H9 (cell line): ENCODE measurements around the gene ARAP2. TPM values are rescaled to one million over a fixed set of nuclear protein-coding genes. Genes with fewer than 3 reads are reported as not detected.
A peak's percentile ranks its signal among the peaks of the same experiment; 100 is the strongest.

Experiments used
- DNase-seq: peaks from one replicate; pipeline ENCODE4 v3.0.0-alpha.2; 2017
- H2AFZ ChIP-seq: one replicate; pipeline ENCODE4 v1.6.1; 2013; ENCODE audit warnings: mild to moderate bottlenecking, low read length, control low read depth, moderate library complexity
- H2AK5ac ChIP-seq: 2 replicates; pipeline ENCODE4 v1.6.1; 2013; ENCODE audit warnings: low read length, control low read depth, mixed read lengths; ENCODE audit not compliant: insufficient read length
- H2BK120ac ChIP-seq: one replicate; pipeline ENCODE4 v1.6.1; 2013; ENCODE audit warnings: low read depth, mild to moderate bottlenecking, low read length, control low read depth, inconsistent platforms; ENCODE audit not compliant: poor library complexity, severe bottlenecking
- H2BK12ac ChIP-seq: 2 replicates; pipeline ENCODE4 v1.6.1; 2013; ENCODE audit warnings: low read length, control low read depth, mixed read lengths, low read depth; ENCODE audit not compliant: insufficient read length
- H2BK15ac ChIP-seq: 2 replicates; pipeline ENCODE4 v1.6.1; 2013; ENCODE audit warnings: low read depth, low read length, control low read depth
- H2BK20ac ChIP-seq: one replicate; pipeline ENCODE4 v1.6.1; 2013; ENCODE audit warnings: low read depth, mild to moderate bottlenecking, low read length, control low read depth, inconsistent platforms; ENCODE audit not compliant: poor library complexity, severe bottlenecking
- H2BK5ac ChIP-seq: 2 replicates; pipeline ENCODE4 v1.6.1; 2013; ENCODE audit warnings: low read length, control low read depth, mixed read lengths; ENCODE audit not compliant: insufficient read length
- H3K14ac ChIP-seq: 2 replicates; pipeline ENCODE4 v1.6.1; 2013; ENCODE audit warnings: low read length, control low read depth; ENCODE audit not compliant: insufficient read depth
- H3K18ac ChIP-seq: 2 replicates; pipeline ENCODE4 v1.6.1; 2013; ENCODE audit warnings: low read depth, mild to moderate bottlenecking, mixed read lengths, low read length, control low read depth; ENCODE audit not compliant: insufficient read length
- H3K23ac ChIP-seq: 2 replicates; pipeline ENCODE4 v1.6.1; 2013; ENCODE audit warnings: low read length, control low read depth, mixed read lengths, low read depth; ENCODE audit not compliant: insufficient read length
- H3K23me2 ChIP-seq: 2 replicates; pipeline ENCODE4 v1.6.1; 2013; ENCODE audit warnings: low read depth, mild to moderate bottlenecking, mixed read lengths, low read length, control low read depth; ENCODE audit not compliant: insufficient read length, poor library complexity, severe bottlenecking
- H3K27ac ChIP-seq: 2 replicates; pipeline ENCODE4 v1.5.1; 2013; ENCODE audit warnings: low read length, control low read depth, mixed read lengths, low read depth; ENCODE audit not compliant: insufficient read length
- H3K27me3 ChIP-seq: 2 replicates; pipeline ENCODE4 v1.6.1; 2013; ENCODE audit warnings: low read length, control low read depth, inconsistent platforms; ENCODE audit not compliant: insufficient read depth
- H3K4ac ChIP-seq: 2 replicates; pipeline ENCODE4 v1.6.1; 2013; ENCODE audit warnings: low read depth, mild to moderate bottlenecking, control low read depth, inconsistent platforms, low read length, moderate library complexity
- H3K4me1 ChIP-seq: 2 replicates; pipeline ENCODE4 v1.6.1; 2013; ENCODE audit warnings: low read length, control low read depth, inconsistent platforms; ENCODE audit not compliant: insufficient read depth
- H3K4me2 ChIP-seq: 2 replicates; pipeline ENCODE4 v1.6.1; 2013; ENCODE audit warnings: low read length, control low read depth, mixed read lengths; ENCODE audit not compliant: insufficient read length, insufficient read depth
- H3K56ac ChIP-seq: 2 replicates; pipeline ENCODE4 v1.6.1; 2013; ENCODE audit warnings: low read depth, mild to moderate bottlenecking, mixed read lengths, low read length, control low read depth; ENCODE audit not compliant: insufficient read length
- H3K79me1 ChIP-seq: 2 replicates; pipeline ENCODE4 v1.6.1; 2013; ENCODE audit warnings: low read depth, mild to moderate bottlenecking, moderate library complexity, low read length, control low read depth, inconsistent platforms; ENCODE audit not compliant: insufficient read depth, poor library complexity, severe bottlenecking
- H3K79me2 ChIP-seq: 2 replicates; pipeline ENCODE4 v1.6.1; 2013; ENCODE audit warnings: low read length, control low read depth, inconsistent platforms; ENCODE audit not compliant: insufficient read depth
- H3K9ac ChIP-seq: 2 replicates; pipeline ENCODE4 v1.6.1; 2013; ENCODE audit warnings: low read length, control low read depth, mixed read lengths; ENCODE audit not compliant: insufficient read length; ENCODE audit errors: extremely low read depth
- H3K9me3 ChIP-seq: one replicate; pipeline ENCODE4 v1.6.1; 2013; ENCODE audit warnings: low read depth, low read length, inconsistent platforms; ENCODE audit not compliant: control insufficient read depth
- H3T11ph ChIP-seq: one replicate; pipeline ENCODE4 v1.6.1; 2013; ENCODE audit warnings: mild to moderate bottlenecking, low read length, control low read depth, inconsistent platforms
- H4K20me1 ChIP-seq: one replicate; pipeline ENCODE4 v1.6.1; 2013; ENCODE audit not compliant: control insufficient read depth, insufficient read length, insufficient read depth
- H4K5ac ChIP-seq: 2 replicates; pipeline ENCODE4 v1.6.1; 2013; ENCODE audit warnings: low read depth, mild to moderate bottlenecking, mixed read lengths, low read length, control low read depth; ENCODE audit not compliant: insufficient read length
- H4K8ac ChIP-seq: replicated peaks from 2 replicates; pipeline ENCODE4 v1.6.1; 2013; ENCODE audit warnings: low read length, control low read depth, mixed read lengths, low read depth; ENCODE audit not compliant: insufficient read length
- H4K91ac ChIP-seq: 2 replicates; pipeline ENCODE4 v1.6.1; 2013; ENCODE audit warnings: low read depth, mild to moderate bottlenecking, moderate library complexity, mixed read lengths, low read length, control low read depth; ENCODE audit not compliant: insufficient read length
- H3K27ac Mint-ChIP-seq, 3 experiments: 2 replicates in 2 of 3; 3 replicates in 1 of 3; pipeline ENCODE4 v1.8.0; 2020 to 2021; ENCODE audit warnings: mixed read lengths in 3 of 3, mild to moderate bottlenecking in 1 of 3, moderate library complexity in 1 of 3
- H3K27me3 Mint-ChIP-seq: 2 replicates; pipeline ENCODE4 v1.8.0; 2021; ENCODE audit warnings: low read depth, mild to moderate bottlenecking, moderate library complexity, mixed read lengths
- H3K36me3 Mint-ChIP-seq, 3 experiments: 2 replicates in 2 of 3; 3 replicates in 1 of 3; pipeline ENCODE4 v1.8.0; 2020 to 2021; ENCODE audit warnings: low read depth in 3 of 3, mixed read lengths in 3 of 3; ENCODE audit not compliant: insufficient read depth in 1 of 3
- H3K4me1 Mint-ChIP-seq, 2 experiments: 2 replicates each; pipeline ENCODE4 v1.8.0; 2020; ENCODE audit warnings: mixed read lengths in 2 of 2
- H3K4me3 Mint-ChIP-seq, 2 experiments: 2 replicates in 1 of 2; 3 replicates in 1 of 2; pipeline ENCODE4 v1.8.0; 2020 to 2021; ENCODE audit warnings: mild to moderate bottlenecking in 2 of 2, mixed read lengths in 2 of 2, moderate library complexity in 1 of 2
- H3K9me3 Mint-ChIP-seq, 2 experiments: 2 replicates in 1 of 2; 3 replicates in 1 of 2; pipeline ENCODE4 v1.8.0; 2020; ENCODE audit warnings: mild to moderate bottlenecking in 2 of 2, mixed read lengths in 2 of 2, moderate library complexity in 1 of 2
- CTCF ChIP-seq: fragments of 200-600 bp; sonication (generic); conservative IDR thresholded peaks from 3 replicates; pipeline ENCODE4 v1.8.0; 2021; ENCODE audit warnings: antibody characterized with exemption, mild to moderate bottlenecking
- WGBS: extraction: QIAGEN DNeasy Blood & Tissue Kit; methylation state at CpG from one replicate; pipeline ENCODE4 v1.1.7; 2013; ENCODE audit warnings: missing lambda C conversion rate, low lambda C conversion rate, mixed read lengths; ENCODE audit not compliant: insufficient read length; ENCODE audit errors: extremely low coverage; 5-methylcytosine and 5-hydroxymethylcytosine counted together
- total RNA-seq: library from RNA; stranded (reverse); gene quantifications from 2 replicates; pipeline ENCODE4 v1.2.1, GENCODE V29; 2021

ARAP2 gene
- total RNA-seq, 1 experiment from 2014 or later, result 6.3 TPM

GRCh38 chr4:36207831-36208520, 36.3 kb downstream of the ARAP2 start:
- H3K23ac ChIP-seq, result no peak overlapping the region
- H3K9ac ChIP-seq, result no peak overlapping the region
- H3K23me2 ChIP-seq, result no peaks in the 10 kb centered on the region
- no peak overlapping the region for H3K27ac ChIP-seq
- Mint-ChIP-seq H3K9me3 (no peaks in the 10 kb centered on the region), H3K27me3 (no peaks in the 10 kb centered on the region), H3K27ac (0 out of 7 replicates have a peak overlapping the region, but pooled peaks of 2 of the 3 experiments have one; percentile 11 to 37), H3K4me1 (peaks cover 3 to 9% of the 10 kb centered on the region in 2 experiments; a peak in 3 of 4 replicates), H3K4me3 (no peak overlapping the region), H3K36me3 (no peaks in the 10 kb centered on the region)
- no peaks in the 10 kb centered on the region for H3K27me3 ChIP-seq
- H2BK15ac ChIP-seq, result no peak overlapping the region
- H3K18ac ChIP-seq, result no peak overlapping the region
- H3K4ac ChIP-seq, result no peak overlapping the region
- no CpG with 5 or more reads among the region's 9 CpGs for WGBS
- no peak overlapping the region for H2AFZ ChIP-seq
- H2BK120ac ChIP-seq, result no peak overlapping the region
- H2BK5ac ChIP-seq, result no peak overlapping the region
- no peak overlapping the region for H4K8ac ChIP-seq
- H2AK5ac ChIP-seq, result no peak overlapping the region
- H3K14ac ChIP-seq, result no peak overlapping the region
- H3K79me1 ChIP-seq, result no peaks in the 10 kb centered on the region
- no peak overlapping the region for H3T11ph ChIP-seq
- no peaks in the 10 kb centered on the region for H4K20me1 ChIP-seq
- no peak for DNase-seq
- no peak overlapping the region for H2BK20ac ChIP-seq
- no peaks in the 10 kb centered on the region for H3K79me2 ChIP-seq
- H3K9me3 ChIP-seq, result no peaks in the 10 kb centered on the region
- no peak overlapping the region for H4K5ac ChIP-seq
- H3K4me1 ChIP-seq, result no peaks in the 10 kb centered on the region
- no peak overlapping the region for H4K91ac ChIP-seq
- no peak overlapping the region for H3K56ac ChIP-seq
- H2BK12ac ChIP-seq, result no peak overlapping the region
- TF ChIP-seq CTCF, result no peak
- H3K4me2 ChIP-seq, result no peak overlapping the region
